HG02970 (cell line): ENCODE results near the gene AGAP2.
"Not testable (repeated sequence)": the region's sequence is repeated elsewhere in the genome, so short reads cannot be mapped to it uniquely, and the experiment has no call there.

Experiments
- ATAC-seq: cut with Tn5 transposase; IDR thresholded peaks from one replicate; pipeline ENCODE4 v1.9.1; 2021; ENCODE audit warnings: mild to moderate bottlenecking, moderate library complexity, moderate number of reproducible peaks; ENCODE audit not compliant: unreplicated experiment, low FRiP score

AGAP2 gene

DNA sequence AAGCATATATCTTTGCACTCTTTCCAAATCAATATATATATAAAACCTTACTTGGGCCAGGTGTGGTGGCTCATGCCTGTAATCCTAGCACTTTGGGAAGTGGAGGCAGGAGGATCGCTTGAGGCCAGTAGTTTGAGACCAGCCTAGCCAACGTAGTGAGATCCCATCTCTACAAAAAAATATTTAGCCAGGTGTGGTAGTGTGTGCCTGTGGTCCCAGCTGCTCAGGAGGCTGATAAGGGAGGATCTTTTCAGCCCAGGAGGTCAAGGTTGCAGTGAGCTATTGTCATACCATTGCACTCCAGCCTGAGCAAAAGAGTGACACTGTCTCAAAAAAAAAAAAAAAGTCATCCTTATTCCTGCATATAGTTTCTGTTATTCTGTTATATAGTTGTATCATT is 30.2 kb downstream of the AGAP2 start:
- ATAC-seq: no peak

DNA sequence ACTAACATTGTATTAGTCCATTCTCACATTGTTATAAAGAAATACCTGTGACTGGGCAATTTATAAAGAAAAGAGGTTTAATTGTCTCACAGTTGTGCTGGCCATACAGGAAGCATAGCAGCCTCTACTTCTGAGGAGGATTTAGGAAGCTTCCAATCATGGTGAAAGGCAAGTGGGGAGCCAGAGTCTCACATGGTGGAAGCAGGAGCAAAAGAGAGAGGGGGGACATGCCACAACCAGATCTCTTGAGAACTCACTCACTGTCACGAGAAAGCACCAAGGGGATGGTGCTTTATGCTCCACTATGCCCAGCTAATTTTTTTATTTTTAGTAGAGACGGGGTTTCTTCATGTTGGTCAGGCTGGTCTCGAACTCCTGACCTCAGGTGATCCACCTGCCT is 31.3 kb downstream of the AGAP2 start:
- no peak for ATAC-seq

DNA sequence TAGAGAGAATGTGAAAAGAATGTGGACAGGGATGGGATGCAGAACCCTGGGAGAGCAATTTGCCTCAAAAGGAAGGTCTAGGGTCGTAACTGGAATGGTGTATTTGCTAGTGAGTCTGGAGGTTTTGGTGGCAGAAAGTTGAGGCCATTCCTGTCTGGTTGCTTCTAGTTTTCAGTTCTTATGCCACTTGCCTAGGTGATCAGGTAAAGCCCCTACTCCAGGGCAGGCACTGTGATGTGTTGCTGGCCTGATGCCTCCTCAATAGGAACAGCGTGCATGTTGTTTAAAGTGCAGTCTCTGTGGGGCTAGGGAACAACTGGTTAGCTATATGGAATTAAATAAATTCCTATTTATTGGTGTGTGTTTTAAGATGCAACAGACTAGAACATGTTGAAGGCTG is 38.2 kb downstream of the AGAP2 start:
- ATAC-seq: no peak

DNA sequence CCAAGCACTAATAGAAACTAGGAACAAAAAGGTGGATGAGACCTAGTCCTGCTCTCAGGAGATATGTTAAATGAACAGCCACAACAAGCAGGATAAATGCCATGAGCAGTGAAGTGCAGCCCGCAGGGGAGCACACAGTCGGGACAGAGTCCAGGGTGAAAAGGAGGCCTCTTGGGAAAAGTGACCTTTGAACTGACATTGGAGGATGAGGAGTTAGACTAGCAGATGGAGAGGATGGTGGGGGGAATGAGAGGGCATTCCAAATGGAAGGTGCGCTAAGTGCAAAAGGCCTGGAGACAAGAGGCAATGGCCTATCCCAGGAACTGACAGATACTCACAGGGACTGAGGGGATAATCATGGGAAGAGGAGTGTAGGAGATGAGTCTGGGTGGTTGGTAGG is 40.1 kb downstream of the AGAP2 start:
- ATAC-seq: no peak

DNA sequence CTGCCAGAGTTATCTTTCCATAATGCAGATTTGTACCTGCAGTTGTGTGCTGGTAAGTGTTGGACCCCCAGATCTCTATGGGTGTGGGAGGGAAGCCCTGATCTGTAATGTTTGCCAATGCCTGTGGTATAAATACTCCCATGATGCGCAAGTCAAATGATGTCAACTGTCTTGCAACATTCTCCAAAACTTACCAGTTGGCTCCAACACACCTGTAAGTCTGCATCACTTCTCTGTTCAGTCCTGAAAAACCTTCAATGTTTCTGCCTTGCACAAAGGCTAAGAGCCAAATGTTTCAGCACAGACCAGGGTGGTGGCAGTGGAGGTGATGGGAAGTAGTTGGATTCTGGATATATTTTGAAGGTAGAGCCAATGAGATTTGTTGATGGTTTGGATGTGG is 41.5 kb downstream of the AGAP2 start:
- no peak for ATAC-seq

DNA sequence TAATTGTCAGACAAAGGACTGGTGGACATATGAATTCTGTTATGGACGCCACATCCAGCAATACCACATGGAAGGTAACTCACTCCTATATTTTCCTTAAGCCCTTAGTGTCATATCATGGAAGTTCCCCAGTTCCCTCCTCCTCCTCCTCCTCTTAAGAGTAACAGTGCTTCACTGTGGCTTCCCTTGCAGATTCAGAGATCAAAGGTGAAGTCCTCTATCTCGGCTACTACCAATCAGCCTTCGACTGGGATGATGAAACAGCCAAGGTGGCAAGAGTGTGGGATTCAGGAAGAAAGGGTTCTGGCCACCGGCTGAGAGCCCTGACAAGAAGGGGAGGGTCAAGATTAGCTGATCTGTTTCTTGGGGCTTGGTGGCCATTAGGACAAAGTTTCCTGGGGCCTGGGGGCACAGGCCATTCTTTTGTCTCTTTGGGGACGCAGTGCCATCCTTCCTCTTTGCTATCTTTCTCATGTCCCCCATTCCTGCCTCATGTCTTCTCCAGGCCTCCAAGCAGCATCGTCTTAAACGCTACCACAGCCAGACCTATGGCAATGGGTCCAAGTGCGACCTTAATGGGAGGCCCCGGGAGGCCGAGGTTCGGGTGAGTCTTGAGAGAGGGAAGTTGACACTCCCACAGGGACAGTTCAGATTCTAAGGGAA is 42.6 kb downstream of the AGAP2 start:
- ATAC-seq: no peak

DNA sequence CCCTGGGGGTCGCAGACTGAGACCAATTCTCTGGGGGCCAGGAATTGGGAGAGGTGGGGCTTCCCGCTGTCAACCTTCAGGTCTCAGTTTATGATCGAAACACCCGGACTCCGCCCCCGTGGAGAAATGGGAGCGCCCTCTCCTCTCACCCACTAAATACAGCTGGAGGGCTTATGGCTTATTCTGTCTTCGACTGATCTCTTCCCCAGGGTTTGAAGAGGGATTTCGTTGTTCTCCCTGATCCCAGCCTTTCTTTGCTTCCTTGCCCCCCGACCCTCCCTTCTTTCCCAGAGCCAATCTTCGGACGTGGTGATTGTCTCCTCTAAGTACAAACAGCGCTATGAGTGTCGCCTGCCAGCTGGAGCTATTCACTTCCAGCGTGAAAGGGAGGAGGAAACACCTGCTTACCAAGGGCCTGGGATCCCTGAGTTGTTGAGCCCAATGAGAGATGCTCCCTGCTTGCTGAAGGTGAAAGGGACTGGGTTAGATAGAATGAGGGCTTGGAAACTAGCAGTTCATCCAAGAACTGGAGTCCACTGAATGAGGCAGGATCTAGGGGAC is 44.0 kb downstream of the AGAP2 start:
- no peak for ATAC-seq

DNA sequence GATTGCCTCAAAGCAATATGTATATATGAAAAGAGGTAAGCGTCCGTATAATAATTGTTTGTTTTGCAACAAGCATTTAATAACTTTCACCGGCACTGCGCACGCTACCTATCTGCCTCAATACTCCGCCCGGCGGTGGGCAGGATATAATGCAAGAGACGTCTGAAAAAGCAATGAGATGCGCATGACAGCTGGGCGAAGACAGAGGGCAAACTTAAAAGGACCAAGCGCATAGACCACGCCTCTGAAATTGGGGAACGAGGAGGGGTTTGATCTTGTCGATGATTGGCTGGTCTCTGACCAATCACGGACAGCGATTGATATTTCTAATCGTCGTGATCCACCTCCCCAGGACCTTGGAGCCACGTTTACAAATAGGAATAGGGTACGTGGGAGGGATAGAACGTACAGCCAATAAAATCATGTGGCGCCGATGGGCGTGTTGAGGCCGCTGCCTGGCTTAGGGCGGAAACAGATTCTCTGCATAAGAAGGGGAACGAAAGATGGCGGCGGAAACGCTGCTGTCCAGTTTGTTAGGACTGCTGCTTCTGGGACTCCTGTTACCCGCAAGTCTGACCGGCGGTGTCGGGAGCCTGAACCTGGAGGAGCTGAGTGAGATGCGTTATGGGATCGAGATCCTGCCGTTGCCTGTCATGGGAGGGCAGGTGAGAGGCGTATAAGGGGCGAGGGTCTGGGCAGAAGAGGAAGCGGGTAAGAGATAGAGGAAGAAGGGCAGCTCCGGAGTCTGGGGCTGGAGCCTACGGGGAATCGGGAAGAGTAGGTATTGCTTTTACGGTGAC is 44.7 kb downstream of the AGAP2 start, which contains the start of gene OS9:
TSS of gene OS9 (plus strand) at position 474 of the 800 bp plus-strand sequence. CDS start at position 504, 30 bp downstream.
- peak; percentile 97 for ATAC-seq

DNA sequence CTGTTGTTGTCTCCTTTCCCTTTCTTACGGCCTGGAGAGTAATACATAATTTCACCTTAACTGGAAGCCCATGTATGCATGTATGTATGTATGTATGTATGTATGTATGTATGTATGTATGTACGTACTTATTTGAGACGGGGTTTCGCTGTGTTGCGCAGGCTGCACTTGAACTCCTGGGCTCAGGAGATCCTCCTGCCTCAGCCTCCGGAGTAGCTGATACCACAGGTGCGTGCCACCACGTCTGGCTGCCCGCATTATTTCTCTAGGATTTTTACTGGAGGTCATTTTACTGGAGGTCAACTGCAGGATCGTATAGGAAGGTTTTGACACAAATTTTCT is 45.3 kb downstream of the AGAP2 start:
- no peak for ATAC-seq

DNA sequence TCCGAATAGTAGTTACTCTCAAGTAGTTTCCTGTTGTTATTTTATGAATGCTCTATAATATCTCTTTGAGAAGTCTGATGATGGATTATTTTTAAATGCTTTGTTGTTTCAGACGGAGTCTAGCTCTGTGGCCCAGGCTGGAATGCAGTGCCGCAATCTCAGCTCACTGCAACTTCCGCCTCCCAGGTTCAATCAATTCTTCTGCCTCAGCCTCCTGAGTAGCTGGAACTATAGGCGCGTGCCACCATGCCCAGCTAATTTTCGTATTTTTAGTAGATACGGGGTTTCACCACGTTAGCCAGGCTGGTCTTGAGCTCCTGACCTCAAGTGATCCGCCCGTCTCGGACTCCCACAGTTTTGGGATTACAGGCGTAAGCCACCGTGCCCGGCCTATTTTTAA is 46.0 kb downstream of the AGAP2 start:
- no peak for ATAC-seq

DNA sequence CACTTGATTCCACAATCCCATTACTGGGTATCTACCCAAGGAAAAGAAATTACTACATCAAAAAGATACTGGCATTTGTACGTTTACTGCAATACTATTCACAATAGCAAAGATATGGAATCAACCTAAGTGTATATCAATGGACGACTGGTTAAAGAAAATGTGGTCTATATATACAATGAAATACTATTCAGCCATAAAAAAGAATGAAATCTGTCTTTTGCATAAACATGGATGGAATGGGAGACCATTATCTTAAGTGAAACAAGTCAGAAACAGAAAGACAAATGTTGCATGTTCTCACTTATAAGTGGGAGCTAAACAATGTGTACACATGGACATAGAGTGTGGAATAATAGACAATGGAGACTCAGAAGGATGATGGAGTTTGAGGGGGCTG is 49.6 kb downstream of the AGAP2 start:
- no peak for ATAC-seq

DNA sequence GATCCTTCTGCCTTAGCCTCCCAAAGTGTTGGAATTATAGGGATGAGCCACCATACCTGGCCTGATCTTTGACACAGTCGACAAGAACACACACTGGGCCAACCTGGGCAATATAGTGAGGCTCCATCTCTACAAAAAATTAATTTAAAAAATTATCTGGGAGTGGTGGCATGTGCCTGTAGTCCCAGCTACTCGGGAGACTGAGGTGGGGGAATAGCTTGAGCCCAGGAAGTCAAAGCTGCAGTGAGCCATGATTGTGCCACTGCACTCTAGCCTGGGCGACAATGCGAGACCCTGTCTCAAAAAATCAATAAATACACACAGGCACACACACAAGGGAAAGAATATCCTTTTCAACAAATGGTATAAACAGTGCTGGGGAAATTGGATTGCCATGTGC is 50.7 kb downstream of the AGAP2 start:
- ATAC-seq: no peak

DNA sequence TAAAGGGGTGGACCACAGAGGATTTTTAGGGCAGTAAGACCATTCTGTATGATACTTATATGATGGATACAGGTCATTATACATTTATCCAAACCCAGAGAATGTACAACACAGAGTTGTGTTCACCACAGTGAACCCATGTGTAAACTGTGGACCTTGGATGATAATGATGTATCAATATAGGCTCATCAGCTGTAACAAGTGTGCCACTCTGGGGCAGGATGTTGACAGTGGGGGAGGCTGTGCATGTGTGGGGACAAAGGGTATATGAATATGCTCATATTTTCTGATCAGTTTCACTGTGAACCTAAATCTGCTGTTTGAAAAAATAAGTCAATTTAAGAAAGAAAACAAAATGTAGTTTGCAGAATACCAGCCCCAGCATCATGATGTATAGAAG is 58.8 kb downstream of the AGAP2 start:
- ATAC-seq: no peak

DNA sequence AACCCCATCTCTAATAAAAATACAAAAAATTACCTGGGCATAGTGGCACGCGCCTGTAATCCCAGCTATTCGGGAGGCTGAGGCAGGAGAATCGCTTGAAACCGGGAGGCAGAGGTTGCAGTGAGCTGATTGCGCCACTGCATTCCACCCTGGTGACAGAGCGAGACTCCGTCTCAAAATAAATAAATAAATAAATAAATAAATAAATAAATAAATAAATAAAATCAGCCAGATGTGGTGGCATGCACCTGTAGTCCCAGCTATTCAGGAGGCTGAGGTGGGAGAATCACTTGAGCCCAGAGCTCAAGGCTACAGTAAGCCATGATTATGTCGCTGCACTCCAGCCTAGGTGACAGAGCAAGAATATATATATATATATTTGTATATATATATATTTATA is 60.6 kb downstream of the AGAP2 start:
- not testable (repeated sequence) for ATAC-seq

DNA sequence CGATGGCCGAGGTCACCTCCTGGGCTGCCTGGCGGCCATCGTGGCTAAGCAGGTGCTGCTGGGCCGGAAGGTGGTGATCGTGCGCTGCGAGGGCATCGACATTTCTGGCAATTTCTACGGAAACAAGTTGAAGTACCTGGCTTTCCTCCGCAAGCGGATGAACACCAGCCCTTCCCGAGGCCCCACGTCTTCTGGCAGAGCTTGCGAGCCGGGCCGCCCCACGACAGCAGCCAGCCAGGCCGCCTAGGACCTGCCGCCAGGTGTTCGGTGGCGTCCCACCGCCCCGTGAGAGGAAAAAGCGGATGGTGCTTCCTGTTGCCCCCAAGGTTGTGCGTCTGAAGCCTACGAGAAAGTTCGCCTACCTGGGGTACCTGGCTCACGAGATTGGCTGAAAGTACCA is 63.9 kb downstream of the AGAP2 start:
- no peak for ATAC-seq
